ENCODE data around the gene MYO10. TPM values are rescaled to one million over a fixed set of nuclear protein-coding genes. Genes with fewer than 3 reads are reported as not detected.

Gene MYO10
- 15.6 and 16.8 TPM in 2 replicates for total RNA-seq

DNA sequence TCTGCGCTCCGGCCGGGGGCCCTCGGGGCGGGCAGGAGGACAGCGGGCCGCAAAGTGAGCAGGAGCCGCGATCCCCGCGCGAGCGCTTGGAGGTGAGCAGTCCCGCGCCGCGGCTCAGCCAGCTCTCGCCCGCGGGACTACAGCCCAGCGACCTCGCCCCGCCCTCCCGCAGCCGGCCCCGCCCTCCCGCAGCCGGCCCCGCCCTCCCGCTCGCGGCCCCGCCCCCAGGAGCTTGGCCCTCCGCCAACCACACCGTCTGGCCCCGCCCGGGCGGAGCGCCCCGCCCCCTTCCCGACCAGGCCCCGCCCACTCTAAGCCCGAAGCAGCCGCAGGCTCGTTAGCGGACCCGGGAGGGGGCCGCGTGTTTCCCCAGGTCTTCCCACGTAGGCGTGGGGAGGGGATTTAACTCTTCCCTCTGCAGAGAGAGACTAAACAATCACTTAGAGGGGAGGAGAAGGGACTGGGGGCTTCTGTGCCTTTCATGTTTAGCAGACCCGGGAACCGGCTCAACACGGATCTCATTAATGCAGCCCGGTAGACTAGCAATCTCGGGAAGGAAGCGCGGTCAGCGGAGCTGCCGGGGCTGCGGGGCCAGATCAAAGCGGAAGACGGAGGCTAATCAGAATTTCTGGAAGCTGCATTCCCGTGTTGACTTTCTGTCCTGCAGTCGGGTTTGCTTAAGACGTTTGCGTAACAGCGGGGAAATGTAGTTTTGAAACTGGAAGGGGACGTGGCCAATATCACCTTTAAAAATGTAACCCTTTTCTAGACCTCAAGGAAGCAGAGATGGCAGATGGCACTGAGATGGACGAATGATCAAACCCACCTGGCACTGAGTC, at the start of gene MYO10:
TSS of gene MYO10 (minus strand) at position 139 of the 839 bp plus-strand sequence. CDS start 480 bp downstream, outside the sequence.

DNA sequence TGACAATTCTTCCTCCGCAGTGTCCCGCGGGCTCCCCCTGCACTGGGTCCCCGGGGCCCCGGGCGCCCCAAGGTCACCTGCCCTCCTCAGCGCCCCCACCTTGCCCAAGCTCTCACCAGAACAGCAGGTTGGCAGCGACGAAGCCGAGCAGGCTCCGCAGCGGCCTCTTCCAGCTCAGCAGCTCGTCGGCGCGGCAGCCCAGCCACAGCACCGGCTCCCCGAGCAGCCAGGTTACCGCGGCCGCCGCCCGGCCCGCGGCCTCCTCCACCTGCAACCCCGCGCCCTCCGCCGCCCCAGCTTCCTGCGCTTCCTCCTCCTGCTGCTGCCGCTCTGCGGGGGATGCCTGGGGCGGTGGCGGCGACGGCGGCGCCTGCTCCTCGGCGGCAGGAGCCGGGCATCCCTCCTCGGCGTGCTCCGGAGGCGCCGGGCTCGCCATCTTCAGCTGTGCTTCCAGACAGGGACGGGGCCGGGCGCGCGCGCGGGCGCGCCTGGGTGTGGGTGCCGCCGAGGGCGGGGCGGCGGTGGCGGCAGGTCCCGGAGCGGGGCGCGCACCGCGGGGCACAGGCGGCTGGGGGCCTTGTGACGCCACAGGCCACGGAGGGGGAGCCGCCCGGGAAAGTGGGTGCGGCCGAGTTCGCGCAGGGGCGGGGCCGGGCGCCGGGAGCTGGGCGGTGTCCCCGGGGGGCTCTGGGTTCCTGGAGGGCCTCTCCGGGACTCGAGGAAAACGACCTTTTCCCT, 319.4 kb downstream of the MYO10 start, which contains the start of gene RETREG1:
TSS of gene RETREG1 (minus strand) at position 462 of the 738 bp plus-strand sequence. CDS start at position 436, 26 bp downstream.

Data from bronchus fibroblast of lung (primary cell).